ENCODE data around the gene MTCH1. TPM values are rescaled to one million over a fixed set of nuclear protein-coding genes. Genes with fewer than 3 reads are reported as not detected.

The MTCH1 gene
- total and polyA plus RNA-seq, 2 of the 4 experiments (the other 2 are of a cell fraction): 215 to 263 TPM

- no peak overlapping the region for H3K56ac ChIP-seq (ENCODE audit: extremely low read depth, insufficient read depth, low read length)
- no peaks in the 10 kb centered on the region for H4K20me1 ChIP-seq (ENCODE audit: insufficient read depth, low read length)
- no peak overlapping the region for H2AFZ ChIP-seq (replicated peaks; ENCODE audit: low read length, poor library complexity)
- no peak overlapping the region for H3K27ac ChIP-seq (ENCODE audit: insufficient read depth, low read length)
- H3K18ac ChIP-seq (ENCODE audit: low read depth, low read length): no peak overlapping the region
- H4K5ac ChIP-seq (ENCODE audit: low read depth, low read length): no peak overlapping the region
- no peak for DNase-seq
- no peak overlapping the region for H4K8ac ChIP-seq (ENCODE audit: low read depth in 2 of 2, low read length in 2 of 2)
- no peak for TF ChIP-seq RAD21 (IDR thresholded peaks at IDR 0.05; ENCODE audit: low read length)
- TF ChIP-seq SMC3 (IDR thresholded peaks at IDR 0.05; ENCODE audit: low read depth, low read length): no peak
- no peak for TF ChIP-seq BHLHE40 (IDR thresholded peaks at IDR 0.05; ENCODE audit: low read depth, low read length)
- no peak for TF ChIP-seq CEBPB (IDR thresholded peaks at IDR 0.05; ENCODE audit: low read depth, low read length)
- H3K79me1 ChIP-seq (ENCODE audit: low read depth in 1 of 2, low read length in 2 of 2): no peaks in the 10 kb centered on the region
- peaks cover 2% of the 10 kb centered on the region; the same call in 1 of the 2 replicates for H3K9me1 ChIP-seq (ENCODE audit: insufficient read depth, low read length)
- no peak overlapping the region for H3K4me2 ChIP-seq (ENCODE audit: low read depth, low read length)
- H3K14ac ChIP-seq (replicated peaks; ENCODE audit: low read depth, low read length): no peak overlapping the region
- no peak overlapping the region for H2BK20ac ChIP-seq (ENCODE audit: low read depth, low read length)
- WGBS, 2 experiments (ENCODE audit: extremely low coverage in 2 of 2, insufficient read length in 1 of 2): 60% methylated on average over 2 of the region's 15 CpGs; no CpG with 5 or more reads in 1 of the 2 experiments
- H3K9me3 ChIP-seq (ENCODE audit: control insufficient read depth, insufficient read depth, low read length): 0 out of 2 replicates have a peak, but pooled peaks cover 2% of the 10 kb centered on the region
- H3K36me3 ChIP-seq (ENCODE audit: control insufficient read depth, insufficient read depth, low read length): no peaks in the 10 kb centered on the region
- no peak overlapping the region for H4K91ac ChIP-seq (ENCODE audit: insufficient read depth, low read depth, low read length)
- H2BK5ac ChIP-seq (ENCODE audit: low read depth, low read length, poor library complexity, severe bottlenecking): no peak overlapping the region
- H3K4me1 ChIP-seq (ENCODE audit: control insufficient read depth, insufficient read depth, low read length): peaks cover 2% of the 10 kb centered on the region; the same call in 1 of the 2 replicates
- no TSS peak for BruUV-seq (replicated peaks)
- in situ Hi-C loops (cut with MboI; ENCODE audit: low sequenced_read_pairs) (no loop called here), intact Hi-C loops (cut with micrococcal nuclease) (no loop called here), dilution Hi-C loops (cut with HindIII; ENCODE audit: low sequenced_read_pairs, unreplicated experiment) (no loop called here)
- no peak for ATAC-seq (ENCODE audit: low read depth)
- CTCF ChIA-PET: no interaction called here
- H3K27me3 ChIP-seq (ENCODE audit: control insufficient read depth, insufficient read depth, low read length): 0 out of 2 replicates have a peak, but pooled peaks cover 2% of the 10 kb centered on the region
- no peak overlapping the region for H3K4ac ChIP-seq (ENCODE audit: low read depth, low read length)
- POLR2A ChIA-PET (ENCODE audit: unreplicated experiment): no interaction called here
- H2BK15ac ChIP-seq (ENCODE audit: low read depth, low read length): no peak overlapping the region
- H2AK5ac ChIP-seq (ENCODE audit: low read depth, low read length): no peak overlapping the region
- no peak overlapping the region for H2BK120ac ChIP-seq (ENCODE audit: low read depth, low read length)
- H3K9ac ChIP-seq (ENCODE audit: low read depth, low read length): no peak overlapping the region
- no peak overlapping the region for H3K4me3 ChIP-seq (ENCODE audit: insufficient read depth, low read depth, low read length)
- no peak overlapping the region for H2AK9ac ChIP-seq (replicated peaks; ENCODE audit: low read depth, low read length, poor library complexity)
- no peak overlapping the region for H3K23ac ChIP-seq (ENCODE audit: low read depth, low read length)
Observed at GRCh38 chr6:37008484-37009465, 22.8 kb upstream of the MTCH1 start.

All from IMR-90 (cell line).